H1 (cell line): ENCODE results near the gene PDE4D. TPM values are rescaled to one million over a fixed set of nuclear protein-coding genes. Genes with fewer than 3 reads are reported as not detected.

Experiments used
- BACH1 ChIP-seq: IDR thresholded peaks from 2 replicates; pipeline ENCODE4 v1.6.1; 2012; ENCODE audit warnings: low read length, improper control_type of control experiment
- BCL11A ChIP-seq, 2 experiments: IDR thresholded peaks; one replicate each; pipeline ENCODE4 v1.6.1; 2011; ENCODE audit warnings: low read depth in 2 of 2, low read length in 2 of 2, mild to moderate bottlenecking in 2 of 2
- CBX5 ChIP-seq: fragments of 300-800, 300-1000 bp; sonication (generic); IDR thresholded peaks from 2 replicates; pipeline ENCODE4 v1.7.1; 2016; ENCODE audit warnings: antibody characterized with exemption, low read length, low read depth
- HDAC2 ChIP-seq, 2 experiments: fragments of 300-600 bp in 1 of 2; sonication (generic) in 1 of 2; IDR thresholded peaks; 2 replicates each; pipeline ENCODE4 v1.6.1; 2011 to 2012; ENCODE audit warnings: low read depth in 2 of 2, low read length in 2 of 2, mild to moderate bottlenecking in 2 of 2, moderate library complexity in 2 of 2, borderline replicate concordance in 1 of 2, inconsistent platforms in 1 of 2
- HDAC6 ChIP-seq: IDR thresholded peaks from one replicate; pipeline ENCODE4 v1.7.1; 2012; ENCODE audit warnings: low read depth, mild to moderate bottlenecking, inconsistent platforms, low read length, moderate library complexity
- JUN ChIP-seq: IDR thresholded peaks from 2 replicates; pipeline ENCODE4 v1.6.1; 2011; ENCODE audit warnings: low read depth, mild to moderate bottlenecking, improper control_type of control experiment, low read length
- JUND ChIP-seq: IDR thresholded peaks from 2 replicates; pipeline ENCODE4 v1.6.1; 2011; ENCODE audit warnings: mild to moderate bottlenecking, improper control_type of control experiment, low read length
- KDM4A ChIP-seq: IDR thresholded peaks from one replicate; pipeline ENCODE4 v1.7.1; 2012; ENCODE audit warnings: low read depth, mild to moderate bottlenecking, moderate library complexity, low read length, inconsistent platforms; ENCODE audit not compliant: severe bottlenecking
- NANOG ChIP-seq: IDR thresholded peaks from 2 replicates; pipeline ENCODE4 v1.6.1; 2011; ENCODE audit warnings: low read length, low read depth, mild to moderate bottlenecking, inconsistent platforms; ENCODE audit not compliant: insufficient read depth, poor library complexity, severe bottlenecking
- NRF1 ChIP-seq: IDR thresholded peaks from 2 replicates; pipeline ENCODE4 v1.6.1; 2011; ENCODE audit warnings: mild to moderate bottlenecking, low read depth, low read length, improper control_type of control experiment
- PHF8 ChIP-seq: fragments of 200-600 bp; sonication (generic); conservative IDR thresholded peaks from 2 replicates; pipeline ENCODE4 v1.7.1; 2012; ENCODE audit warnings: low read depth, mild to moderate bottlenecking, inconsistent platforms, low read length, moderate library complexity
- RFX5 ChIP-seq: IDR thresholded peaks from 2 replicates; pipeline ENCODE4 v1.6.1; 2011; ENCODE audit warnings: low read depth, low read length, improper control_type of control experiment, borderline replicate concordance
- SAP30 ChIP-seq: fragments of 300-600 bp; sonication (generic); IDR thresholded peaks from 2 replicates; pipeline ENCODE4 v1.7.1; 2012; ENCODE audit warnings: low read length, moderate library complexity, mild to moderate bottlenecking, inconsistent platforms; ENCODE audit not compliant: insufficient read depth, insufficient replicate concordance
- SIN3A ChIP-seq, 2 experiments: IDR thresholded peaks in 1 of 2; conservative IDR thresholded peaks in 1 of 2; 2 replicates each; pipeline ENCODE4 v1.6.1; 2011 to 2012; ENCODE audit warnings: low read length in 2 of 2, improper control_type of control experiment in 1 of 2, low read depth in 1 of 2, mild to moderate bottlenecking in 1 of 2
- SP4 ChIP-seq: IDR thresholded peaks from 2 replicates; pipeline ENCODE4 v1.6.1; 2012; ENCODE audit warnings: low read length, inconsistent platforms
- SUZ12 ChIP-seq: fragments of 200-600 bp; sonication (generic); IDR thresholded peaks from 2 replicates; pipeline ENCODE4 v1.6.1; 2012; ENCODE audit warnings: mild to moderate bottlenecking, inconsistent platforms, low read length, moderate library complexity, mixed read lengths
- TAF7 ChIP-seq: optimal IDR thresholded peaks from 2 replicates; pipeline ENCODE3; 2011; ENCODE audit warnings: low read depth, mild to moderate bottlenecking, inconsistent platforms, low read length, moderate library complexity, borderline replicate concordance
- TBP ChIP-seq: IDR thresholded peaks from 2 replicates; pipeline ENCODE4 v1.6.1; 2011; ENCODE audit warnings: low read depth, low read length, improper control_type of control experiment
- TEAD4 ChIP-seq: IDR thresholded peaks from 2 replicates; pipeline ENCODE4 v1.6.1; 2012; ENCODE audit warnings: low read depth, low read length, inconsistent platforms, mixed read lengths
- polyA plus RNA-seq, 7 experiments: library from polyadenylated mRNA; depleted of rRNA in 3 of 7; stranded (reverse) in 5 of 7; unstranded in 2 of 7; fragments of >200 nt in 5 of 7; fragments of 200-250 nt in 2 of 7; gene quantifications; 1 replicate in 5 of 7; 2 replicates in 1 of 7; 4 replicates in 1 of 7; pipeline versions ENCODE4 v1.2.1 to v1.2.3, GENCODE V29; 2011 to 2013; ENCODE audit warnings: missing spikeins in 2 of 7, mixed read lengths in 2 of 7
- total RNA-seq: library from RNA; stranded (reverse); fragmentation: NEBNext Ultra II Directional; extraction: Animal tissue kit (Norgen Biotek cat#: 25700); gene quantifications from 2 replicates; pipeline ENCODE4 v1.2.1, GENCODE V29; 2021
- TF ChIP-seq, protein P1 (sequence below), 3 experiments: IDR thresholded peaks; 1 replicate in 2 of 3; 2 replicates in 1 of 3; pipeline versions ENCODE4 v1.5.1 to v1.6.1; 2011; ENCODE audit warnings: low read length in 3 of 3, mild to moderate bottlenecking in 3 of 3, inconsistent platforms in 2 of 3, low read depth in 1 of 3, moderate library complexity in 1 of 3; ENCODE audit not compliant: insufficient read depth in 1 of 3; ENCODE audit errors: control extremely low read depth in 1 of 3

The PDE4D gene
- total and polyA plus RNA-seq, 2 of the 8 experiments (the other 6 are each of a cell fraction or from before 2014, with no cell fraction given) = 2.3 to 3.7 TPM

GRCh38 chr5:59893429-59894227, at the start of gene PDE4D (continued):
- TF ChIP-seq, protein P1, sequence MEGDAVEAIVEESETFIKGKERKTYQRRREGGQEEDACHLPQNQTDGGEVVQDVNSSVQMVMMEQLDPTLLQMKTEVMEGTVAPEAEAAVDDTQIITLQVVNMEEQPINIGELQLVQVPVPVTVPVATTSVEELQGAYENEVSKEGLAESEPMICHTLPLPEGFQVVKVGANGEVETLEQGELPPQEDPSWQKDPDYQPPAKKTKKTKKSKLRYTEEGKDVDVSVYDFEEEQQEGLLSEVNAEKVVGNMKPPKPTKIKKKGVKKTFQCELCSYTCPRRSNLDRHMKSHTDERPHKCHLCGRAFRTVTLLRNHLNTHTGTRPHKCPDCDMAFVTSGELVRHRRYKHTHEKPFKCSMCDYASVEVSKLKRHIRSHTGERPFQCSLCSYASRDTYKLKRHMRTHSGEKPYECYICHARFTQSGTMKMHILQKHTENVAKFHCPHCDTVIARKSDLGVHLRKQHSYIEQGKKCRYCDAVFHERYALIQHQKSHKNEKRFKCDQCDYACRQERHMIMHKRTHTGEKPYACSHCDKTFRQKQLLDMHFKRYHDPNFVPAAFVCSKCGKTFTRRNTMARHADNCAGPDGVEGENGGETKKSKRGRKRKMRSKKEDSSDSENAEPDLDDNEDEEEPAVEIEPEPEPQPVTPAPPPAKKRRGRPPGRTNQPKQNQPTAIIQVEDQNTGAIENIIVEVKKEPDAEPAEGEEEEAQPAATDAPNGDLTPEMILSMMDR (IDR thresholded peaks at IDR 0.05; ENCODE audit: control extremely low read depth in 1 of 3, insufficient read depth in 1 of 3, low read depth in 1 of 3, low read length in 3 of 3) = peak in 1 of 3 experiments; percentile 1; a peak in 1 of 4 replicates
- TF ChIP-seq HDAC6 = no peak
- TF ChIP-seq RFX5 = no peak
- TF ChIP-seq TEAD4 = 0 out of 2 replicates have a peak, but pooled peaks have one; percentile 26
- TF ChIP-seq KDM4A = peak; percentile 85
- TF ChIP-seq SIN3A (conservative IDR thresholded peaks at IDR 0.05 in 1 of 2, IDR thresholded peaks at IDR 0.05 in 1 of 2; ENCODE audit: low read depth in 1 of 2, low read length in 2 of 2) = peak; percentile 90 to 96; a peak in 3 of 4 replicates
- no peak for TF ChIP-seq SP4
- no peak for TF ChIP-seq NRF1
- TF ChIP-seq JUN = no peak
- TF ChIP-seq TAF7 = no peak
- peak; percentile 69 for TF ChIP-seq TBP
- TF ChIP-seq BCL11A (IDR thresholded peaks at IDR 0.05; ENCODE audit: low read depth in 2 of 2, low read length in 2 of 2) = no peak
- no peak for TF ChIP-seq PHF8
- TF ChIP-seq JUND = no peak
- no peak for TF ChIP-seq NANOG
- peak; percentile 60 for TF ChIP-seq SAP30
- no peak for TF ChIP-seq BACH1
- 0 out of 4 replicates have a peak, but pooled peaks of 1 of the 2 experiments have one; percentile 63 for TF ChIP-seq HDAC2 (IDR thresholded peaks at IDR 0.05; ENCODE audit: borderline replicate concordance in 1 of 2, low read depth in 2 of 2, low read length in 2 of 2)
- no peak for TF ChIP-seq CBX5
- TF ChIP-seq SUZ12 = peak; percentile 25
